ES-I3 (cell line): Measurements from ENCODE around the gene GHRHR.

Experiments
- H3K36me3 ChIP-seq: 2 replicates; pipeline ENCODE4 v1.6.1; 2013; ENCODE audit warnings: mild to moderate bottlenecking, low read length, control low read depth, moderate library complexity; ENCODE audit not compliant: insufficient read depth
- H3K4me1 ChIP-seq: 2 replicates; pipeline ENCODE4 v1.6.1; 2013; ENCODE audit warnings: mild to moderate bottlenecking, control low read depth, low read length; ENCODE audit not compliant: insufficient read depth
- H3K9ac ChIP-seq: 2 replicates; pipeline ENCODE4 v1.6.1; 2013; ENCODE audit warnings: low read depth, mild to moderate bottlenecking, low read length, moderate library complexity
- H3K9me3 ChIP-seq: 2 replicates; pipeline ENCODE4 v1.6.1; 2013; ENCODE audit warnings: mild to moderate bottlenecking, low read length, moderate library complexity; ENCODE audit not compliant: control insufficient read depth, insufficient read depth

Gene GHRHR

DNA sequence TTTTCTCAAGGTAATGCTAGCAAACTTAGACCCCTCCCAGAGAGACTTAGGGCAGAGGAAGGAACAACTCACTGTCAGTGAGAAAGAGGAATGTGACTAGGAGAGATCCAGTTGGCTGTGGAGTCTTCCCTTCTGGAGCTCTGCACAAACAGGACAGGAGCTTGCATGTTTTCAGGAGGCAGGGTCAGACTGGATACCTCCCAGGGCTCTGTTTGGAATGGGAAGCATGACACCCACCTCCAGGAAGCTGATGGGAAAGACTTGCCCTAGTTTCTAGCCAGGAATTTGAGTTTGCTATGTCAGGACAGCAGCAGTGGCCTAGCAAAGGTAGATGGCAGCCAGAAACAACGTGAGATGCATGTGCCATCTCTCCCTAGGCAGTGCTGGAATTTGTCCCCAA, 40.6 kb downstream of the GHRHR start:
- Histone ChIP-seq H3K9me3 (no peaks in the 10 kb centered on the region), H3K9ac (no peak overlapping the region), H3K4me1 (no peaks in the 10 kb centered on the region), H3K36me3 (peaks cover 2% of the 10 kb centered on the region; the same call in 1 of the 2 replicates)

DNA sequence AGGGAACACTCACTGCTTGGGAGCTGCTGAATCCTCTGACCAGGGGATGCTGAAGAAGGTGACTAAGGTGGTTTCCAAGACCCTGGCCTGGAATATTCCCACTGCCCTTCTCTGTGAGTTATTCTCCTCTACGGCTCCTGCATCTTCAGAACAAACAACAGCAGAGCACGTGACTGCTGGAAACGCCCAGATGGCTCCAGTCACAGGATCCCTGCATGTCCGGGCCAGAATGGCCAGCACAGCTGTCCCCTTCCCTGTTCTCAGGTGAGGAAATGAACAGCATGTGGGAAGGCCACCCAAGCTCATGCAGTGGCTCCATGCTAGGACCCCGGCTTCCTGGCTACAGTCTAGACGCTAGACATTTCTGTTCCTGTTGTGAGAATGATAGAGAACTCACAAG, 43.1 kb downstream of the GHRHR start:
- no peak overlapping the region for H3K9ac ChIP-seq
- H3K36me3 ChIP-seq, result peaks cover 2% of the 10 kb centered on the region; the same call in 1 of the 2 replicates
- H3K9me3 ChIP-seq, result peaks cover 3% of the 10 kb centered on the region; the same call in 1 of the 2 replicates

DNA sequence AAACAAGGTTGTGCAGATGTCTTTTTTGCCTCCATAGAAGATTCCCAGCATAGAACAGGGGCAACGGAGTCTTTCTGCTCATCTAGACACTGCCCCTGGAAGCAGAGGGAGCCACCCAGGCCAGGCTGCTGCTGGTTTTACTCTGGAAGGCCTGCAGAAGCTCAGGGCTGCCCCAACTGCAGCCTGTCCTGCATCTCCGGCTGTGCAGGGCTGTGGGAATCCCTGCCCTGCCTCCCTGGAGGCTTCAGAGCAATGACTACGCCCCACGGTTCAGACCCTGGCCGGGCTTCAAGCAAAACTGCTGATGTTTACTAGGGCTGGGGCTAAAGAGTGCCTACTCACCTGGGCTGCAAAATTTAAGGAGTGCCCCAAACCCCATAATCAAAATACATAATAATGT, 43.9 kb downstream of the GHRHR start:
- Histone ChIP-seq H3K9ac (no peak overlapping the region), H3K9me3 (peaks cover 3% of the 10 kb centered on the region; the same call in 1 of the 2 replicates), H3K36me3 (peaks cover 2% of the 10 kb centered on the region; the same call in 1 of the 2 replicates), H3K4me1 (no peaks in the 10 kb centered on the region)

More for the DNA sequence above, 43.1 kb downstream of the GHRHR start:
- no peaks in the 10 kb centered on the region for H3K4me1 ChIP-seq

DNA sequence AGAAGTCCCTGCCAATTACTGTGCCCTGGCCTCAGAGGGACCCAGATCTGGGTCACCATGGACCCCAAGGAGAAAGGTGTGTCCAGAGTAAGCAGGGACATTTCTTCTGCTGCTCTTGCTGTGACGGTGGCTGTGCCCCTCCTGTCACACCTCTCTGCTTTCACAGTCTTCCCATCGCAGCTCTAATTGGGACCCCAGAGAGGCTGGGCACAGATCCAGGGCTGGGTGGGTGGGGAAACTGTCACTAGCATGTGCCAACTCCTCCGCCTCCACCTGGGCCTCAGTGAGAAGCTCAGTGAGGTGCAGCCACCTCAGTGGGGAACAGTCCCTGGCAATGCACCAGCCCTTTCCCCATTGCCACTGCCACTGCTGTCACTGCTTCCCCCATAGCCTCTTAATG, 51.1 kb downstream of the GHRHR start:
- peaks cover 4% of the 10 kb centered on the region for H3K4me1 ChIP-seq
- H3K9me3 ChIP-seq, result peaks cover 3% of the 10 kb centered on the region; the same call in 1 of the 2 replicates
- H3K36me3 ChIP-seq, result no peaks in the 10 kb centered on the region
- H3K9ac ChIP-seq, result no peak overlapping the region

DNA sequence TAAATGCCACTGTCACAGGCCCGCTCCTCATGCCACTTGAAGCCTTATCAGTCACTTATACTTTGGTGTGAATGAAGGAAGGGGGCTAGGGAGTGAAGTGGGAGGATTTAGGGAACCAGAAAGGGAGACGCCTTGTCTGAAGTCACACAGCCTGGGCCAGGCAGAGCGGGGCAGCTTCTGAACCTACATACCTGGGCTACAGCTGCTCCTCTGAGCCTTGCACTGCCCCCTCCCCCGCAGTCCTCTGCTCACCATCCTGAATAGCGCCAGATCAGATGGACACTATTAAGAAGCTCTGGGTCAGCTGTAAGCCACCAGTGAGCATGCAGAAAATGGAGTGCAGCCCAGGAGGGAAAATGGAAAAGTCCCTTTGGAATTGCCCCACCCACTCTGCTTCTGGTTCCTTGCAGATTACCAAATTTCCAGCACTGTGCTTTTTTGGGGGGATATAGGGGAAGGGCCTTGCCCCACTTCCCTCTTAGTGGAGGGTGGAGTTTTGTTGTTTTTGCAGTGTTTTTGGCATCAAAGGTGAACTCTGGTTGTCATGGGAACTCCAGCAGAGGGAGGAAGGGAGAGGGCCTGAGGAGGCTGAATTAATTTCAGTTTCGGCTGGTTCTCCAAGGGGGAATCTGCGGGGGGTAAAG, 53.4 kb downstream of the GHRHR start:
- no peaks in the 10 kb centered on the region for H3K9me3 ChIP-seq
- no peak overlapping the region for H3K9ac ChIP-seq
- peaks cover 16% of the 10 kb centered on the region for H3K4me1 ChIP-seq

DNA sequence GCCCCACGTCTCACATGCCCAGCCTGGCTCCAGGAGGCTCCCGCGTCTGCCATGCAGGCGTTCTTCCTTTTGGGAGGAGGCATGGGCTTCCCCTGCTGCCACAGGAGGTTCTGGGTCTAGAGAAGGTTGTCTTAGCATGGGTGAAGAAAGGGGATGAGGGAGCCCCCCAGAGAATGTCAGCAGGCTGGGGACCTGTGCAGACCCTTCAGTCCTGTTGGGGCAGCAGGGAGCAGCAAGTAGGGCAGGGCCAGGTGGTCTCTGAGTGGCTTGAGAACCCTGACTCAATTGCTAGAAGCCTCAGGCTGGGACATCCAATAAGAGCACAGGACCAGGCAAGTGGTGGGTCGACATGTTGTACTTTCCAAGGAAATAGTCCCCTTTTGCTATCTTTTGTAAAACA, 54.0 kb downstream of the GHRHR start:
- Histone ChIP-seq H3K9ac (no peak overlapping the region), H3K36me3 (no peaks in the 10 kb centered on the region), H3K9me3 (no peaks in the 10 kb centered on the region), H3K4me1 (peaks cover 16% of the 10 kb centered on the region)

More for the DNA sequence above, 53.4 kb downstream of the GHRHR start:
- no peaks in the 10 kb centered on the region for H3K36me3 ChIP-seq

DNA sequence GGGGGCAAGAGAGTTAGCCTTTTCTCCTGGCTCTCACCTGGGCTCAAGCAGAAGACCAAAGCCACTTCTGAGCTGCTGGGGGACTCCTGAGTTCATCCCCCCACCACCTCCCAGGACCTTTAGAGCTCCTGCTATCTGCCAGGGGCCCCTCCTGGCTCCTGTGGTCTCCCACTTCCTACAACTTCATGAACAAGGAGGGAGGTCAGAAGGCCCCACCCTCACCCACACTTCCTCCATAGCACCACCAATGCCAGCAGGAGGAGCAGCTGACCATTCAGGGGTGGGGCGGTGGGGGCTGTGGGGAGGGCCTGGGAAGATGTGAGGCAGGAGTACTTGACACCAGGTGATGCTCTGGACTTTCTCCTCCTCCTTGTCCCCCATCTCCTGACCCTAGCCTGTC, 55.8 kb downstream of the GHRHR start:
- no peaks in the 10 kb centered on the region for H3K36me3 ChIP-seq
- H3K4me1 ChIP-seq, result peaks cover 16% of the 10 kb centered on the region
- H3K9ac ChIP-seq, result no peak overlapping the region
- no peaks in the 10 kb centered on the region for H3K9me3 ChIP-seq

DNA sequence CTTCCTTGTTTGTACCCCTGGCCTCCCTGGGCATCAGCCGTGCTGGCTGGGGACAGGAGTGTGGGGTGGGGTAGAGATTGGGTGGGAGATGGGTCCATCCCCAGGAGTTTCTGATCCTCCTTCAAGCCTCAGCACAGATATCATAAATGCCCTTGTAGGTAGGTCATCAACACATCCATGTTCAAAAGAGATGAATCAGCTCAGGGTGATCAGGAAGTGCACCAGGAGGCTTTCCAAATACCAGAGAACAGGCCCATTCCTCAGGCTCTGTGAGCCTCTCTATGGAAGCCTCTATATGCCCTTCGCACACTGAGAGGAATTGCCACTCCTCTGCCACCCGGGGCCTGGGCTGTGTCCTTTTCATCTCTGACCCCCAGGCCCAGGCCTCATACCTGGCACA, 56.4 kb downstream of the GHRHR start:
- Histone ChIP-seq H3K4me1 (peaks cover 16% of the 10 kb centered on the region), H3K36me3 (no peaks in the 10 kb centered on the region), H3K9ac (no peak overlapping the region), H3K9me3 (no peaks in the 10 kb centered on the region)

DNA sequence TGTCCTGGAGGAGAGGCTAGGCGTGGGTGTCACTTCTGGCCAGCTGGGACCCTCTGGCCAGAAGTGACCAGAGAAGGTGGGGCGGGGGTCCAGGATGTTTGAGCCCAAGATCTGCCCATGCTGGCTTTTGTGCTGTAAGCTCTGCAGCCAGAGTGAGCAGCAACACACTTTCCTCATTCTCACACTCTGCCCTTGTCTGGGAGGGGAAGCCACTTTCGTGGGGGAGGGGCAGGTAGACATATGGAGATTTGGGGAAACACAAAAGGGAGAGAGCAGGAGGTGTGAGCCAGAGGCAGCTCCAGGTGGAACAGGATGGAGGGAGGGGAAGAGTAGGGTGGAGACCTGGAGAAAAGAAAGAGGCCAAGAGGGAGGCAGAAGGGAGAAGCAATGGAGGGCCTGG, 56.9 kb downstream of the GHRHR start:
- Histone ChIP-seq H3K9me3 (no peaks in the 10 kb centered on the region), H3K4me1 (peaks cover 16% of the 10 kb centered on the region), H3K36me3 (no peaks in the 10 kb centered on the region), H3K9ac (no peak overlapping the region)

DNA sequence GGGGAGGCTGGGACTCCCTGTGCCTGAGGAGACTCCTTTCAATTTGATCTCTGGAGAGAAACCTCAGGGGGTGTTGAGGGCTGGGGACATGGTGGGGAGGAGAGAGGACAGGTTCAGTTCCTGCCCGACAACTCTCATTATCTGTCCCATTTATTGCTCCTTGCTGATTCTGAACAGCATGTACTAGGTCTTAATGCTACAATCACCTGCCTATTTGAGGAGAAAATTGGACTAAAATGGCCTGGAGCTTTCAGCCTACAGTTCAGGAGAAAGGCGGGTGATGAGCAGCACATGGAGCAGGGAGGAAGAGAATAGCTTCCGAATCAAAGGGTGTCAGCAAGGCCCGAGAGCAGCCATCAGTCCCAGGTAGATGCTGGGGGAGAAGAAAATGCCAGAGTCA, 58.4 kb downstream of the GHRHR start:
- no peaks in the 10 kb centered on the region for H3K36me3 ChIP-seq
- no peaks in the 10 kb centered on the region for H3K9me3 ChIP-seq
- peaks cover 19% of the 10 kb centered on the region for H3K4me1 ChIP-seq
- H3K9ac ChIP-seq, result no peak overlapping the region

DNA sequence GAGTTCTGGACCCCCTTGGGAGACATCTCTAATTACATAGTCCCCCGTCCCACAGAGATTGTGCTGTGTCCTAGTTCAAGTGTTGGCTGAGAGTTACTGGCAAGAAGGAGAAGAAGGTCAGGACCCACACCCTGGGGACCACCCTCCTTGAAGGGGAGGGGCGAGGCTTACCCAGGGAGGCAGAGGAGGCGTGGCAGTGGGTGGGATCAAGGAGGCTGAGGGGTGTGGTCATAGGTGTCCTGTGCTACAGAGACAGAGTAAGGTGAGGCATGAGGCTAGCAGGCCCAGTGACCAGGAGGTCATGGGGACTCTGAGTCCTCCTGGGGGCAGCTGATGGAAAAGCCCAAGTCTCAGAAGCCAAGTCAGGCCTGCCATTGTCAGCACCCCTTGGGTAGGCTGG, 59.0 kb downstream of the GHRHR start:
- Histone ChIP-seq H3K4me1 (peaks cover 22% of the 10 kb centered on the region), H3K9ac (no peak overlapping the region), H3K9me3 (no peaks in the 10 kb centered on the region), H3K36me3 (no peaks in the 10 kb centered on the region)

DNA sequence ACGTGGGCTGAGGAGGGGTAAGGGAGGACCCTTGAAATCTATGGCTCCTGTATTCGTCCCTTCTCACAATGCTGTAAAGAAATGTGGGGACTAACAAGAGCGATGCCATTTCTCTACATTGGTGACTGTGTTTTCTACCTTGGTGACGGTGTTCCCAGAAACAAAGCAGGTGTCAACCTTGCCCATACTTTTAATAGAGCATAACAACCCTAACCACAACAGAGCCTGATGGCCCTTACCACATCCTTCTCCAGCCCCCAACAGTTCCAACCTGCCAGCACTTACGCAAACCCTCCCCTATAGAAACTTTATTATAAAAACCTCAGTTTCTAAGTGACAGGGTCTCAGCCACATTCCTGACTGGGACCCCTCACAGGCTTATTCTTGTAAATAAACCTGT, 60.1 kb downstream of the GHRHR start:
- H3K4me1 ChIP-seq, result peaks cover 22% of the 10 kb centered on the region
- no peaks in the 10 kb centered on the region for H3K9me3 ChIP-seq
- H3K9ac ChIP-seq, result no peak overlapping the region
- no peaks in the 10 kb centered on the region for H3K36me3 ChIP-seq

DNA sequence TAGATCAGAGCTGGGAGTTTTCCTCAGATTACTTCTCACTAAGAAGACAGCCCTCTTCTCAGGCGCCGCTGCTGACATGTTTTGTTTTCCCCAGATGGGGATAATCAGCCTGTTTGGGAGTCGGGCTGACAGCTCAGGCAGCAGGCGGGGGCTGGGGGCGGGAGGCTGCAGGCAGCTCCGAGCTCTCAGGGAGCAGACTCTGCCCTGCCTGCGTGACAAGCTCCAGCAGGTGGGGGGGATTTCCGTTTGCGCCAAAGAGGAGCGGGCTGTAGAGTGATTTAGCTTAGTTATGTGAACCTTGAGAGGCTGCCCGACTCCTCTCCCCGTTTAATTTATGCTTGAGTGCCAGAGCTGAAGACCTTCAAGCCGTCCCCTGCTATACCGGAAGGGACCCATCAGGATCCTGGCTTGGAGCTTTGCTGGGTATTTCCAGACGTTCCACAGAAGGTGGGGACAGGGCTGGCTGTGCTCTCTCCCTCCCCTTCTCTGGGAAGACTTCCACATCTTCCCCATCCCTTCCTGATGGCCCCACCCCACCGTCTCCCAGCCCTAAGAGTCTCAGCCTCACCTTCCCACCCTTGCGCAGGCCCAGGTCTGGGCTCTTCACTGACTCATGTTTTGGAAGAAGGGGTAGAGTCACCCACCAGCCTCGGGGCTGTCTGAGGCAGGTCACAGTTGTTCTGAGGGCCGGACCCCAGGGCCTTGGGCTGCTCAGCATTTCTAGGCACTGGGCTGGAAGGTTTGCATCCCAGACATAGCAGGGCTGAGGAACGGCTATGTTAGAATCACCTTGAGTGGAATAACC, 63.6 kb downstream of the GHRHR start:
- H3K9ac ChIP-seq, result no peak overlapping the region

DNA sequence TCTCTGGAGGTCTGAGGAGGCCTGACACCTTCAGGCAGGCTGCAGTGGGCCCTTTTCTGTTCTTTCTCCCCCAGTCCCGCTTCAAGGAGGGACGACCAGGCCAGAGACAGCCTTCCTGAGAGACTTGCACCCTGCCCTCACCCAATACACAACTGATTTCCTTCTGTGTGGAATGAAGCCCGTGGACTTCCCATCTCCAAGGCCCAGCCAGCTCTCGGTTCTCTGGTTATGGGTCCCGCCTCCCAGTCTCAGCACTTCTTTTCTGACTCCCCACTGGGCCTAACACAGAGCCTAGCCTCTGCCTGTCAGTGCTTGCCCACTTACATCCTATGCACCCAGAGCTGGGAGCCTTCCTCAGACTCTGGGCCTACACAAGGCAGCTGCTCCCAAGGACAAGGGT, 64.3 kb downstream of the GHRHR start:
- Histone ChIP-seq H3K4me1 (peaks cover 8% of the 10 kb centered on the region), H3K9ac (no peak overlapping the region), H3K36me3 (no peaks in the 10 kb centered on the region), H3K9me3 (no peaks in the 10 kb centered on the region)

More for the DNA sequence above, 63.6 kb downstream of the GHRHR start:
- H3K36me3 ChIP-seq, result no peaks in the 10 kb centered on the region
- peaks cover 8% of the 10 kb centered on the region for H3K4me1 ChIP-seq
- H3K9me3 ChIP-seq, result no peaks in the 10 kb centered on the region

DNA sequence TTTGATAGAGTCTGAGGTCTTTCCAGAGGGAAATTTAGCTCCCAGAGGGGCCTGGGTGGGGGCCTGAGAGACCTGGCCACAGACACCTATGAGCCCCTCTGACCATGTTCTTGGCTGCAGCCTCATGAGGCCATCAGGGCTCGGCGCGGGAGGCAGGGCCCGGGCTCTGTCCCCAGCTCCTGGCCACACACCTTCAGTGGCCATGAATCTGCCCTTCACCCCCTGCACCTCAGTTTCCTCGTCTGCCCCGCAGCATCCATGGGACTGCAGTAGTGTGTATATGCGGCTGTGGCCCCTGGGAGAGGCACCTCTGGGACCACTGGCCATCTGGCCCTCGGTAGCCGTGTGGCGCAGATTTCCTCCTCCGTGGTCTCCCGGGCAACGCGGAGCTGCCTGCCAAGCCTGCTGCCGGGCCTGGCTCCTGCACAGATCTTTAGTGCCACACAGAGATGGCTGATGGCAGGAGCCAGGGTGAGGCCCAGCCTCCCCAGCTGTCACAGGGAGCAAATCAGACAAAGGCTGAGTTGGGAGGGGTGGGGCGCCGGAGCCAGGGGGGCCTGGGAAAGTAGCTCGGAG, 64.8 kb downstream of the GHRHR start:
- H3K9ac ChIP-seq, result no peak overlapping the region
- H3K4me1 ChIP-seq, result peaks cover 8% of the 10 kb centered on the region
- H3K36me3 ChIP-seq, result no peaks in the 10 kb centered on the region
- no peaks in the 10 kb centered on the region for H3K9me3 ChIP-seq
